ENCODE data around the gene TRPM6.
"Not testable (repeated sequence)": the region's sequence is repeated elsewhere in the genome, so short reads cannot be mapped to it uniquely, and the experiment has no call there.

The TRPM6 gene

GRCh38 chr9:74887041-74887980, at the start of gene TRPM6:
Gene TRPM6, minus strand, starts transcription at chr9:74887921. Its CDS starts 65 bp downstream, at chr9:74887856.
- peak; percentile 2 for DNase-seq

- no peak for DNase-seq
These were observed 47.3 kb upstream of the TRPM6 start for GRCh38 chr9:74935008-74935407.

- no peak for DNase-seq
These were observed 34.0 kb upstream of the TRPM6 start for GRCh38 chr9:74921737-74922136.

- DNase-seq, result no peak
These were observed 33.4 kb upstream of the TRPM6 start for GRCh38 chr9:74920944-74921626.

- DNase-seq, result no peak
These were observed 22.3 kb upstream of the TRPM6 start for GRCh38 chr9:74910036-74910435.

- no peak for DNase-seq
These were observed 20.9 kb upstream of the TRPM6 start for GRCh38 chr9:74908665-74909064.

GRCh38 chr9:74907085-74907484, 19.4 kb upstream of the TRPM6 start:
- no peak for DNase-seq

- no peak for DNase-seq
These were observed 13.3 kb upstream of the TRPM6 start for GRCh38 chr9:74901001-74901400.

- not testable (repeated sequence) for DNase-seq
These were observed 728 bp upstream of the TRPM6 start for GRCh38 chr9:74888449-74888848.

- DNase-seq, result no peak
These were observed 255 bp upstream of the TRPM6 start for GRCh38 chr9:74887981-74888370.

GRCh38 chr9:74876382-74876949, 11.3 kb downstream of the TRPM6 start:
- no peak for DNase-seq

GRCh38 chr9:74875656-74876055, 12.1 kb downstream of the TRPM6 start:
- DNase-seq, result no peak

- DNase-seq, result no peak
These were observed 13.5 kb downstream of the TRPM6 start for GRCh38 chr9:74874220-74874619.

GRCh38 chr9:74872619-74873233, 15.0 kb downstream of the TRPM6 start:
- DNase-seq, result no peak

GRCh38 chr9:74867483-74867882, 20.2 kb downstream of the TRPM6 start:
- no peak for DNase-seq

- no peak for DNase-seq
These were observed 22.5 kb downstream of the TRPM6 start for GRCh38 chr9:74865177-74865576.

- DNase-seq, result no peak
These were observed 25.8 kb downstream of the TRPM6 start for GRCh38 chr9:74861773-74862474.

GRCh38 chr9:74861071-74861470, 26.6 kb downstream of the TRPM6 start:
- DNase-seq, result no peak

GRCh38 chr9:74860247-74860646, 27.5 kb downstream of the TRPM6 start:
- DNase-seq, result not testable (repeated sequence)

- no peak for DNase-seq
These were observed 27.9 kb downstream of the TRPM6 start for GRCh38 chr9:74859786-74860185.

GRCh38 chr9:74858751-74859414, 28.8 kb downstream of the TRPM6 start:
- no peak for DNase-seq

- DNase-seq, result no peak
These were observed 30.7 kb downstream of the TRPM6 start for GRCh38 chr9:74856989-74857388.
